GM12801 (cell line): ENCODE measurements around the gene GRM3.

ENCODE experiments used
- TF ChIP-seq, protein P1 (sequence below): IDR thresholded peaks from one replicate; pipeline ENCODE4 v1.5.1; 2011; ENCODE audit warnings: control low read depth; ENCODE audit not compliant: insufficient read length; ENCODE audit errors: extremely low read depth

GRM3 gene

DNA sequence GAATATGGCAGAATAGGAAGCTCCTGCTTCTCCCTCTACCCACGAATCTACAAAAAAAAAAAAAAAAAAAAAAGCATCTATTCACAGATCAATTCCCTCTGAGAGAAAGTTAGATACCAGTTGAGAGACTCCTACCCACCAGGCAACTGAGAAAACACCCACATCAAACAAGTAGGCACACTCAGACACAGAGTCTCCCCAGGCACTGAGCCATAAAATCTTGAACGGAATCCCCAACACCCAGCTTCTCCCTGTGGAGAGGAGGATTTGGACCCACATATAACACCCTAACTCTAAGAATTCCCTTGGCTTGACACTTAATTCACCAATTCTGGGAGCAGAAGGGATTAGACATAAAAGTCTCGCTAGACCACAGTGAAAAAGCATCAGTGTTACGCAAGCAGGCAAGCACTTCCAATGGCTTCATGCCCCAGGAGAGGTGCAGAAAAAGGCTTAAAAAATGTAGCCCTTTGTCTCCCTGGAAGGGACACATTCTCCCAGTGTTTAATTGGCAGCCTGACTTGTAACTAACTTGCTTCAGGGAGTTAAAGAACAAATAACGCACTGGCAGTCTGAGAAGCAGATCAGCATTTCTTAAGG, 223.6 kb downstream of the GRM3 start:
- TF ChIP-seq, protein P1, sequence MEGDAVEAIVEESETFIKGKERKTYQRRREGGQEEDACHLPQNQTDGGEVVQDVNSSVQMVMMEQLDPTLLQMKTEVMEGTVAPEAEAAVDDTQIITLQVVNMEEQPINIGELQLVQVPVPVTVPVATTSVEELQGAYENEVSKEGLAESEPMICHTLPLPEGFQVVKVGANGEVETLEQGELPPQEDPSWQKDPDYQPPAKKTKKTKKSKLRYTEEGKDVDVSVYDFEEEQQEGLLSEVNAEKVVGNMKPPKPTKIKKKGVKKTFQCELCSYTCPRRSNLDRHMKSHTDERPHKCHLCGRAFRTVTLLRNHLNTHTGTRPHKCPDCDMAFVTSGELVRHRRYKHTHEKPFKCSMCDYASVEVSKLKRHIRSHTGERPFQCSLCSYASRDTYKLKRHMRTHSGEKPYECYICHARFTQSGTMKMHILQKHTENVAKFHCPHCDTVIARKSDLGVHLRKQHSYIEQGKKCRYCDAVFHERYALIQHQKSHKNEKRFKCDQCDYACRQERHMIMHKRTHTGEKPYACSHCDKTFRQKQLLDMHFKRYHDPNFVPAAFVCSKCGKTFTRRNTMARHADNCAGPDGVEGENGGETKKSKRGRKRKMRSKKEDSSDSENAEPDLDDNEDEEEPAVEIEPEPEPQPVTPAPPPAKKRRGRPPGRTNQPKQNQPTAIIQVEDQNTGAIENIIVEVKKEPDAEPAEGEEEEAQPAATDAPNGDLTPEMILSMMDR = no peak

DNA sequence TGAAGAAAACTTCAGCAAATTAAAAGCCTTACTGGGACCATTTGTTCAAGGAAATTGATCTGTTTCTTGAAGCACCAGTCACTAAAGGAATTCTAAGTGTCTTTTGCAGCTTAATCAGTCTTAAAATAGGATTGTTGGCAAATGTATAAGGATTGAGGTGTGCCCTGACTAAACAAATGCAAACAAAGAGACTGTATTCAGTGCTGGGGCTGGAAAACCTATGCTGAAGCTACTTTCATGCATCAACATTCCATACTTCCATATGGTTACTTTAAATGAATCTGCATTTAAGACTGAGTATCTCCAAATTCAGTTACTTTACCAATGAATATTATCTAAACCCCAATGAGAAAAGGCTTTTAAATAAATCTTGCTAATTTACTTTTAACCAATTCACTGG, 232.4 kb downstream of the GRM3 start:
- TF ChIP-seq, protein P1 = no peak

DNA sequence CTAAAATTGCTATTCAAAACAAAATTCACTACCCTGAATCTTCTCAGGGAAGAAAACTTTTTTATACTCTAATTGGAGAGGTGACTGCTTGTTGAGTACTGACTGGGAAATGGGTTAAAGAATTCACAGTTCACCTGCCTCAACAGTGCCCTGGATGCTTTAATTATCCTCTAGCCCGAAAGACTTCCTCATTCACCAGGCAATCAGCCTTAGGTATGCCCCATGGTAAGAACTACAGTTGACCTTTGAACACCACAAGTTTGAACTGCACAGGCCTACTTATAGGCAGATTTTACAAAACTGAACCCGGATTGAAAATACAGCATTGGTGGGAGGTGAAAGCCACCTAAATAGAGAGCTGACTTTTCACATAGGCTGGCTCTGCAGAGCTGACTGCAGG, 240.4 kb downstream of the GRM3 start:
- TF ChIP-seq, protein P1 = no peak

DNA sequence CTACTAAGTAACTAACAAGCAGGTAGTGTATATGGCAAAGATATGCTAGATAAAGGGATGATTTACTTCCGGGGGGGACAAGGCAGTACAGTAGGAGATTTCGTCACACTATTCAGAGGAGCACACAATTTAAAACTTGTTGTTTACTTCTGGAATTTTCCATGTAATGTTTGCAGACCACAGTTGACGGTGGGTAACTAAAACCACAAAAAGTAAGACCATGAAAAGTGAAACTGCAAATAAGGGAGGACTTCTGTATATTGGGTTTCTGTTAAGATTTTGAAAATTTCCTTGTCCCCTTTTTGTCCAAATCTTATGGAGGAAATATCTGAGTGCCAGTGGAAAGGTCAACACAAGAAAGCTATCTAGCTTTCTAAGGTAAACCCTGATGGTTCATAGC, 245.8 kb downstream of the GRM3 start:
- TF ChIP-seq, protein P1 = no peak

DNA sequence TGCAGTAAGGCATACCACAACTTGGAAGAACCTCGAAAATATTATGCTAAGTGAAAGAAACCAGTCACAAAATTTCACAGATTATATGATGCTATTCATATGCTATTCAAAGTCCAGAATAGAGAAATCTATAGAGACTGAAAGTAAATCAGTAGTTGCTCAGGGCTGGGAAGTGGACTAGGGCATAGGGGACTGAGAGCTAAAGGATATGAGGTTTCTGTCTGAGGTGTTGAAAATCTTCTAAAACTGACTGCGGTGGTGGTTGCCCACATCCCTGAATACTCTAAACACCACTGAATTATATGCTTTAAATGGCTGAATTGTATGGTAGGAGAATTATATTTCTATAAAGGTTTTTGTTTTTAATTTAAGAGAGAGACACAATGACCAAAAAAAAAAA, 254.5 kb downstream of the GRM3 start:
- TF ChIP-seq, protein P1 = no peak

DNA sequence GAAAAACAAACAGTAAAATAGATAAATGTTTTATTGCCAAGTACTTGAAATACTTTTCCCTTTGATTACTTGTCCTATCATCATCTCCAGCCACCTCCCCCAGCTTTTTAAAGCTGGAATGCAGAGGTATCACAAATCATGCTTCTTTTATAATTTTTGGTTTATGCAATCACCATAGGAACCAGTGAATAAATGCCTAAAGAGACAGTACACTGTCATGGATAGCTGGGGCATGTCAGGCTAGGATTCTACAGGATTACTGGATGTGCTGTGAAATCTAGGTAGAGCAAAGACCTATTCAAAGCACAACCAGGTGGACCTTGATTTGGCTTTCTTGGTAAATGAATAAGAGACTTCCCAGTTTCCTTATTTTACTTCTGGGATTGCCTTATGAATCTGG, 257.2 kb downstream of the GRM3 start:
- TF ChIP-seq, protein P1 = no peak

DNA sequence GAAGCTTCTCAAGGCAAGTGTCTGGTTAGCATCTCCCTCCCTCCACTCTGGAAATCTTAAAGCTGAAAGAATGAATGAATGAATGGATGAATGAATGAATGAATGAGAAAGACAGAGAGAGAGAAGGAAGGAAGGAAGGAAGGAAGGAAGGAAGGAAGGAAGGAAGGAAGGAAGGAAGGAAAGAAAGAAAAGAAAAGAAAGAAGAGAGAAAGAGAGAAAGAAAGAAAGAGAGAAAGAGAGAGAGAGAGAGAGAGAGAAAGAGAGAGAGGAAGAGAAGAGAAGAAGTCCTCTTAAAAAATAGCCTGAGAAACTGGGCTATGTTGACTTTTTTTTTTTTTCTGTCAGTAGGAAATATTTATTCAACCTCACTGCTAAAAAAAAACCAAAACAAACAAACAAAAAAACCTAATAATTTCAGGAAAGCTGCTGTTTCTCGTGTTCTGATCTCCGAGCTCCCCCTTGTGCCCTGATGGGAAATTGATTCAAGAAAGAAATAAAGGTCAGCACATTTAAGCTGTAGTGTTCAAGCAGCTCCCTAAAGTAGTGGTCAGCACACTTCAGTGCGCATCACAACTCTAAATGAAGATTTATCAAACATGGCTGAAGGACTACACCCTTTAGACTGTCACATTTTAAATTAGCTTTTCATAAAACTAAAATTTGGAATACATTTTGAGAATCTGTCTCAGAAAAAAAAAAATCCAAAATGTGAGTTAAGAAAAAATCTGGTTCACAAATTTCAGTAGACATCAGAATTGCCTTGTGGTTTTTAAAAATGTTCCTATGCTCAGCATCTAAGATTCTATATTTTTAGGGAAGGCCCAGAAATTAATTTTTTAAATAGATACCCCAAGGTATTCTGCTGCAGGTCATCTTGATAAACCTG, 261.5 kb downstream of the GRM3 start:
- TF ChIP-seq, protein P1 = no peak
